Activated CD4-positive, alpha-beta T cell treated with anti-CD3 and anti-CD28 coated beads, Interleukin-2, Interleukin-6, amounts not matched to agents 100 ng/mL and 50 ng/mL, durations not matched to agents 16 hours and 8 hours (primary cell): ENCODE results near the gene GOLM1.

ENCODE experiments used
- DNase-seq: peaks from one replicate; pipeline ENCODE4 v3.0.0-alpha.2; 2020

Gene GOLM1

GRCh38 chr9:86043999-86044398 is 55.4 kb downstream of the GOLM1 start:
- DNase-seq = peak; percentile 9

- DNase-seq = no peak
Observed at GRCh38 chr9:86043586-86043985, 55.8 kb downstream of the GOLM1 start.

GRCh38 chr9:86042199-86042978 is 57.0 kb downstream of the GOLM1 start:
- no peak for DNase-seq

GRCh38 chr9:86041311-86041741 is 58.0 kb downstream of the GOLM1 start:
- DNase-seq = no peak

- no peak for DNase-seq
Observed at GRCh38 chr9:86040861-86041155, 58.5 kb downstream of the GOLM1 start.

- DNase-seq = no peak
Observed at GRCh38 chr9:86039991-86040860, 59.1 kb downstream of the GOLM1 start.

- DNase-seq = no peak
Observed at GRCh38 chr9:86036555-86036954, 62.8 kb downstream of the GOLM1 start.

- DNase-seq = no peak
Observed at GRCh38 chr9:86035827-86036440, 63.4 kb downstream of the GOLM1 start.

GRCh38 chr9:86034863-86035734 is 64.3 kb downstream of the GOLM1 start:
- DNase-seq = peak; percentile 14

- DNase-seq = no peak
Observed at GRCh38 chr9:86027767-86028166, 71.6 kb downstream of the GOLM1 start.

- peak; percentile 26 for DNase-seq
Observed at GRCh38 chr9:86022687-86023266, 76.6 kb downstream of the GOLM1 start.

- DNase-seq = no peak
Observed at GRCh38 chr9:86021166-86021565, 78.2 kb downstream of the GOLM1 start.

GRCh38 chr9:86020731-86021130 is 78.6 kb downstream of the GOLM1 start:
- DNase-seq = no peak

- no peak for DNase-seq
Observed at GRCh38 chr9:86009133-86009532, 90.2 kb downstream of the GOLM1 start.

- DNase-seq = no peak
Observed at GRCh38 chr9:86005253-86005775, 94.0 kb downstream of the GOLM1 start.

- DNase-seq = no peak
Observed at GRCh38 chr9:85995599-85995998, 103.8 kb downstream of the GOLM1 start.

GRCh38 chr9:85995097-85995496 is 104.3 kb downstream of the GOLM1 start:
- no peak for DNase-seq

- no peak for DNase-seq
Observed at GRCh38 chr9:85994191-85994590, 105.2 kb downstream of the GOLM1 start.

GRCh38 chr9:85987236-85987635 is 112.1 kb downstream of the GOLM1 start:
- no peak for DNase-seq

GRCh38 chr9:85984457-85984856 is 114.9 kb downstream of the GOLM1 start:
- DNase-seq = no peak

- no peak for DNase-seq
Observed at GRCh38 chr9:85981369-85981768, 118.0 kb downstream of the GOLM1 start.

- no peak for DNase-seq
Observed at GRCh38 chr9:85978496-85978895, 120.9 kb downstream of the GOLM1 start.
